Adrenal gland (tissue), 12 donors: ENCODE results near the gene MCM10. TPM values are rescaled to one million over a fixed set of nuclear protein-coding genes. Genes with fewer than 3 reads are reported as not detected.

Experiments used
- DNase-seq, 7 donors: peaks; one replicate each; pipeline ENCODE4 v3.0.0-alpha.2; 2019 to 2020
- H3K27ac ChIP-seq, 5 donors: fragments of 200-600 bp; sonication (generic) in 4 of 5; 1 replicate in 3 of 5; 2 replicates in 2 of 5; pipeline versions ENCODE4 v1.5.1 to v1.8.0; 2016 to 2020; ENCODE audit warnings: mild to moderate bottlenecking in 1 of 5
- H3K27me3 ChIP-seq: fragments of 200-600 bp; 2 replicates; pipeline ENCODE4 v1.8.0; 2021
- H3K36me3 ChIP-seq, 2 donors: fragments of 200-600 bp; replicated peaks in 1 of 2; 1 replicate in 1 of 2; 2 replicates in 1 of 2; pipeline versions ENCODE4 v1.5.1 to v1.8.0; 2018 to 2022
- H3K4me1 ChIP-seq, 2 donors: fragments of 200-600 bp; replicated peaks in 1 of 2; 1 replicate in 1 of 2; 2 replicates in 1 of 2; pipeline versions ENCODE4 v1.5.1 to v1.8.0; 2018 to 2021
- H3K4me3 ChIP-seq, 4 donors: fragments of 200-600 bp; sonication (generic) in 3 of 4; one replicate each; pipeline ENCODE4 v1.5.1; 2016 to 2018
- H3K9me3 ChIP-seq, 3 donors: fragments of 200-600 bp; sonication (generic) in 1 of 3; replicated peaks in 1 of 3; 1 replicate in 2 of 3; 2 replicates in 1 of 3; pipeline versions ENCODE4 v1.5.1 to v1.8.0; 2016 to 2021
- POLR2A ChIP-seq, 2 donors: fragments of 450-650 bp; IDR thresholded peaks; one replicate each; pipeline ENCODE4 v1.6.1; 2017; ENCODE audit warnings: antibody characterized with exemption in 2 of 2, mild to moderate bottlenecking in 2 of 2, moderate library complexity in 1 of 2
- WGBS, 4 donors: extraction: QIAGEN DNeasy Blood & Tissue Kit in 2 of 4; methylation state at CpG; one replicate each; pipeline versions ENCODE4 v1.1.5 to v1.1.7; 2013 to 2017; 5-methylcytosine and 5-hydroxymethylcytosine counted together
- intact Hi-C, 2 donors: fragments of 100-400 bp; cut with DNase I; formaldehyde crosslinking; loops; one replicate each; pipeline versions ENCODE4 v1.14.1 to v1.15.0; 2022 to 2023
- polyA plus RNA-seq, 3 donors: library from polyadenylated mRNA; stranded (reverse); fragments of 200-250 nt in 2 of 3; fragments of 350-450 nt in 1 of 3; fragmentation: Illumina TruSeq in 1 of 3; extraction: RNeasy Lipid Tissue Mini Kit (QIAGEN cat#74804) in 1 of 3; gene quantifications; one replicate each; pipeline ENCODE4 v1.2.3, GENCODE V29; 2013 to 2014
- total RNA-seq, 9 donors: library from RNA; depleted of rRNA in 4 of 9; stranded (reverse); fragments of >200 nt in 4 of 9; fragments of 120-200 nt in 1 of 9; fragmentation: NEBNext Ultra II Directional in 1 of 9; extraction: Animal tissue kit (Norgen Biotek cat#: 25700) in 1 of 9; gene quantifications; one replicate each; pipeline versions ENCODE4 v1.1.0 to v1.2.4, GENCODE V29; 2013 to 2023
- TF ChIP-seq, protein P1 (sequence below), 6 experiments: fragments of 450-650 bp in 4 of 6; fragments of 200-600 bp in 2 of 6; sonication (generic) in 1 of 6; IDR thresholded peaks; 1 replicate in 5 of 6; 2 replicates in 1 of 6; pipeline versions ENCODE4 v1.5.1 to v1.8.0; 2016 to 2021; ENCODE audit warnings: antibody characterized with exemption in 6 of 6, mild to moderate bottlenecking in 2 of 6, moderate library complexity in 1 of 6
- donor health status: healthy with polysubstance abuse.
- donor health status: Bipolar disorder and iron deficiency.
- donor health status: DM: yes; HTN: yes; CAD: no.
- donor health status: DM: no; HTN: no; CAD: no.
- donor health status: DM: no; HTN: no; CAD: no.
- donor health status: DM: yes; HTN: yes; CAD: no.

Gene MCM10
- total and polyA plus RNA-seq, 12 donors: 0.08 to 6.6 (median 0.57) TPM

DNA sequence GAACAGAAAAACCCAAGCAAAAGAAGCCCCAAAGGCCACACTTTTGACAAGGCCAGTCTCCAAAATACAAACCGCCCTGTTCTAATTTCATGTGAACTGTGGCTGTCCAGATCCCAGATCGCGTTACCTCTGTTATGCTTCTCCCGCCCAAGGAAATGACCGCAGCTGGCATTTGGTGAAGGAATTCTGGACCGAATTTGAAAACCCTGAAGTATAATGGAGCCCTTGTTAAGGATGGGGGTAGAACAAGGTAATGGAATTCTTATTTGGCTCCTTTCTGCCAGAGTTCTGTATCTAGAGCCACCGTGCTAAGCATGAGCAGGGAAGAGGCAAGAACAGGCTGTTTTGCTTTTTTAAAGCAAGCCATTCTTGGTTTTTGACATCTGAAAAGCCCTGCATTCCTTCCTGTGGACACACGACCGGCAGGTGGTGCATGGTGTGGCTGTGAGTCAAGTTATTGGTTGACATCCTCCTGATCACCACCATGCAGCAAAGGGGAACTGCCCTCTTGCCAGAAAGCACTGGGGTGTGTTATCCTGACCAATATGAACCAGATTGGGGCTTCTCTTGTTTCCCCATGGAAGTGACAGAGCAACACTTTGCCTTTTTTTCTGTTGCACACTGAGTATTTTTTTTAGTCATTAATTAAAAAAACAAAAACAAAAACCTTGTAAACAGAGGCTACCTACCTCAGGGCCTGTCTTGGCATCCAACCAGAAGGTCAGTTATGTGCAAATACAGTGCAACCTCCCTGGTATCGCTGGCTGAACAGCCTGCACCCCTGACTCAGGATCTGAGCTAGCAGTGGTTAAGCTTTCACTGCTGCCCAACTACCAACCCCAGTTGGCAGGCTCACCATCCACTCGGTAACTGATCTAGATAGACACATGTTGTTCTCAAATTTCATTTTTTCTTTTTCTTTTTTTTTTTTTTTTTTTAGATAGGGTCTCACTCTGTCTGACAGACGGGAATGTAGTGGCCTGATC is 58.6 kb downstream of the MCM10 start:
- no peaks in the 10 kb centered on the region for H3K36me3 ChIP-seq
- TF ChIP-seq, protein P1, sequence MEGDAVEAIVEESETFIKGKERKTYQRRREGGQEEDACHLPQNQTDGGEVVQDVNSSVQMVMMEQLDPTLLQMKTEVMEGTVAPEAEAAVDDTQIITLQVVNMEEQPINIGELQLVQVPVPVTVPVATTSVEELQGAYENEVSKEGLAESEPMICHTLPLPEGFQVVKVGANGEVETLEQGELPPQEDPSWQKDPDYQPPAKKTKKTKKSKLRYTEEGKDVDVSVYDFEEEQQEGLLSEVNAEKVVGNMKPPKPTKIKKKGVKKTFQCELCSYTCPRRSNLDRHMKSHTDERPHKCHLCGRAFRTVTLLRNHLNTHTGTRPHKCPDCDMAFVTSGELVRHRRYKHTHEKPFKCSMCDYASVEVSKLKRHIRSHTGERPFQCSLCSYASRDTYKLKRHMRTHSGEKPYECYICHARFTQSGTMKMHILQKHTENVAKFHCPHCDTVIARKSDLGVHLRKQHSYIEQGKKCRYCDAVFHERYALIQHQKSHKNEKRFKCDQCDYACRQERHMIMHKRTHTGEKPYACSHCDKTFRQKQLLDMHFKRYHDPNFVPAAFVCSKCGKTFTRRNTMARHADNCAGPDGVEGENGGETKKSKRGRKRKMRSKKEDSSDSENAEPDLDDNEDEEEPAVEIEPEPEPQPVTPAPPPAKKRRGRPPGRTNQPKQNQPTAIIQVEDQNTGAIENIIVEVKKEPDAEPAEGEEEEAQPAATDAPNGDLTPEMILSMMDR (IDR thresholded peaks at IDR 0.05): no peak
- no peak for TF ChIP-seq POLR2A (IDR thresholded peaks at IDR 0.05)
- H3K27ac ChIP-seq: no peak overlapping the region
- WGBS, 4 donors: 68 to 74% (median 69%) methylated on average over 12 of the region's 12 CpGs
- intact Hi-C loops: no loop called here
- H3K4me3 ChIP-seq: no peak overlapping the region
- H3K27me3 ChIP-seq: no peaks in the 10 kb centered on the region
- H3K4me1 ChIP-seq: no peaks in the 10 kb centered on the region
- no peaks in the 10 kb centered on the region for H3K9me3 ChIP-seq
- no peak for DNase-seq

DNA sequence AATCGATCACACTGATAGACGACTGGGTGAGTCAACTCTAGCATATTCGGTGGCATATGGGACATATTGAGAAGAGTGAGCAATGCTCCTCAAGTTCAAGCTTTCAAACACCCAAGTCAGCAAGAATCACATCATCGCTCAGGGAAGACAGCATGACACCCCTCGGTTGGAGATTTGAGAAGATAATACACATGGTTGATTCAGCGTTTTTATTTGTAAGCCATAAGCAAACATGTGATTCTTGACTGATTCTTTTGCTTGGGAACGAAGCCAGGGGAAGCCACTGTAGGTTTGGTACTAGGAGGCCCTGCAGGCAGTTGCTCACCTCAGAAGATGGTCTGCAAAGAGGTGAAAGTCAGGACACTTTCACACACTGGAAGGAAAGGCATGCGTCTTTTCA is 60.2 kb downstream of the MCM10 start:
- intact Hi-C loops: no loop called here
- H3K27ac ChIP-seq: no peak overlapping the region
- H3K9me3 ChIP-seq: no peaks in the 10 kb centered on the region
- no peaks in the 10 kb centered on the region for H3K36me3 ChIP-seq
- no peaks in the 10 kb centered on the region for H3K4me1 ChIP-seq
- H3K4me3 ChIP-seq: no peak overlapping the region
- 84 to 95% (median 86%) methylated on average over 8 of the region's 8 CpGs for WGBS, 4 donors
- TF ChIP-seq, protein P1 (IDR thresholded peaks at IDR 0.05): no peak
- no peak for TF ChIP-seq POLR2A (IDR thresholded peaks at IDR 0.05)
- no peaks in the 10 kb centered on the region for H3K27me3 ChIP-seq
- DNase-seq: no peak

DNA sequence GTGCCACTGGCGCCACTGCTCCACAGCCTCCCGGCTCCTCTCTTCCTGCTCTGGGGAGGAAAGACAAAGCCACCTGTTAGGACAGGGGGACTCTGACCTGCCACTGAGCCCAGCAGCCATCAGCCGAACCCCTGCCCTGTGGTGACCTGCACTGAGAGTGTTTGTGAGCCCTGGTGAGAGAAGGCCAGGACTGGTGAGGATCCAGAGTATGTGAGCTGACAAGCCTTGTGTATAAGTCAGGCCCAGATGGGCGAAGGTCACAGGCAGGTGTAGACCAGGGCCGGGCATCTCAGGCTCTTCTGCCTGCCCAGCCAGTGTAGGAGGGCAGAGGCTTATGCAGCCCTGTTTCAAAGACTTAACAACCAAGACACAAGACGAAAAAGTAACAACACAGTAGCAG is 60.8 kb downstream of the MCM10 start:
- intact Hi-C loops: no loop called here
- Histone ChIP-seq H3K9me3 (no peaks in the 10 kb centered on the region), H3K27ac (no peak overlapping the region), H3K4me1 (no peaks in the 10 kb centered on the region), H3K27me3 (no peaks in the 10 kb centered on the region), H3K36me3 (no peaks in the 10 kb centered on the region), H3K4me3 (no peak overlapping the region)
- TF ChIP-seq, protein P1 (IDR thresholded peaks at IDR 0.05): no peak
- no peak for TF ChIP-seq POLR2A (IDR thresholded peaks at IDR 0.05)
- 81 to 93% (median 90%) methylated on average over 5 to 6 of the region's 6 CpGs for WGBS, 4 donors
- DNase-seq: no peak

DNA sequence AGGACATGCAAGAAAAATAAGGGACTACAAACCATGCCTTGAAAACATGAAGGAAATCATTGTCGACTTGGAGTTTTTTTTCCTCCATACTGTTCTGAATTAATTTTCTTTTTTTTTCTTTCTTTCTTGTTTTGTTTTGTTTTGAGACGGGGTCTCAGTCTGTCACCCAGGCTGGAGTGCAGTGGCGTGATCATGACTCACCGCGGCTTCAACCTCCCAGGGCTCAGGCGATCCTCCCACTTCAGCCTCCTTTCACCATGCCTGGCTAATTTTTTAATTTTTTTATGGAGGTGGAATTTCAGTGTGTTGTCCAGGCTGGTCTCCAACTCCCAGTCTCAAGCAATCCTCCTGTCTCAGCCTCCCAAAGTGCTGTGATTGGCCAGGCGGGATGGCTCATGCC is 61.2 kb downstream of the MCM10 start:
- 92 to 97% (median 94%) methylated on average over 7 of the region's 7 CpGs for WGBS, 4 donors

More for the DNA sequence above, 61.2 kb downstream of the MCM10 start:
- Histone ChIP-seq H3K27me3 (no peaks in the 10 kb centered on the region), H3K36me3 (no peaks in the 10 kb centered on the region), H3K4me3 (no peak overlapping the region), H3K9me3 (no peaks in the 10 kb centered on the region), H3K4me1 (no peaks in the 10 kb centered on the region), H3K27ac (no peak overlapping the region)
- no peak for DNase-seq
- intact Hi-C loops: no loop called here
- TF ChIP-seq POLR2A (IDR thresholded peaks at IDR 0.05): no peak
- TF ChIP-seq, protein P1 (IDR thresholded peaks at IDR 0.05): no peak
